Right renal cortex interstitium (tissue), 3 donors: ENCODE measurements around the gene GNGT2. TPM values are rescaled to one million over a fixed set of nuclear protein-coding genes. Genes with fewer than 3 reads are reported as not detected.

Experiments
- DNase-seq, 3 donors: peaks; one replicate each; pipeline ENCODE4 v3.0.0-alpha.2; 2013; ENCODE audit warnings: low read depth in 3 of 3, low spot score in 2 of 3
- polyA plus RNA-seq, 3 donors: library from polyadenylated mRNA; unstranded; fragments of 120-200 nt; gene quantifications; one replicate each; pipeline ENCODE4 v1.2.1, GENCODE V29; 2013; ENCODE audit not compliant: insufficient read length in 3 of 3

GNGT2 gene
- polyA plus RNA-seq, 3 donors: 1.1 to 2.2 (median 1.7) TPM

GRCh38 chr17:49229805-49230600 is 19.6 kb upstream of the GNGT2 start:
- no peak for DNase-seq

GRCh38 chr17:49229076-49229804 is 18.9 kb upstream of the GNGT2 start:
- no peak for DNase-seq

- DNase-seq: peak in 2 of 3 donors; percentile 42 to 59
Measured at GRCh38 chr17:49227436-49228261, 17.3 kb upstream of the GNGT2 start.

- DNase-seq: no peak
Measured at GRCh38 chr17:49226771-49227435, 16.5 kb upstream of the GNGT2 start.

GRCh38 chr17:49225554-49226236 is 15.3 kb upstream of the GNGT2 start:
- no peak for DNase-seq

- DNase-seq: no peak
Measured at GRCh38 chr17:49224997-49225337, 14.6 kb upstream of the GNGT2 start.

- DNase-seq: no peak
Measured at GRCh38 chr17:49224198-49224996, 14.0 kb upstream of the GNGT2 start.

GRCh38 chr17:49223517-49224197 is 13.3 kb upstream of the GNGT2 start:
- no peak for DNase-seq

GRCh38 chr17:49223168-49223516 is 12.8 kb upstream of the GNGT2 start:
- DNase-seq: no peak

- DNase-seq: no peak
Measured at GRCh38 chr17:49219987-49220386, 9.6 kb upstream of the GNGT2 start.

GRCh38 chr17:49218941-49219913 is 8.9 kb upstream of the GNGT2 start:
- DNase-seq: no peak

GRCh38 chr17:49217651-49218413 is 7.5 kb upstream of the GNGT2 start:
- no peak for DNase-seq

- no peak for DNase-seq
Measured at GRCh38 chr17:49216953-49217650, 6.7 kb upstream of the GNGT2 start.

GRCh38 chr17:49216482-49216881 is 6.1 kb upstream of the GNGT2 start:
- no peak for DNase-seq

GRCh38 chr17:49214676-49215360 is 4.4 kb upstream of the GNGT2 start:
- DNase-seq: no peak

GRCh38 chr17:49213847-49214246 is 3.5 kb upstream of the GNGT2 start:
- DNase-seq: no peak
